Fibroblast of pulmonary artery (primary cell): ENCODE results near the gene CBLN4.

ENCODE experiments used
- DNase-seq: peaks from one replicate; pipeline ENCODE4 v3.0.0-alpha.2; 2010; ENCODE audit warnings: low read depth
- H3K4me3 ChIP-seq: replicated peaks from 2 replicates; pipeline ENCODE4 v1.5.1; 2011; ENCODE audit warnings: low read depth, mild to moderate bottlenecking, control low read depth, low read length, moderate library complexity
- TF ChIP-seq, protein P1 (sequence below): IDR thresholded peaks from 2 replicates; pipeline ENCODE4 v1.5.1; 2011; ENCODE audit warnings: mild to moderate bottlenecking, control low read depth, low read length, inconsistent platforms; ENCODE audit errors: missing control alignments

CBLN4 gene

DNA sequence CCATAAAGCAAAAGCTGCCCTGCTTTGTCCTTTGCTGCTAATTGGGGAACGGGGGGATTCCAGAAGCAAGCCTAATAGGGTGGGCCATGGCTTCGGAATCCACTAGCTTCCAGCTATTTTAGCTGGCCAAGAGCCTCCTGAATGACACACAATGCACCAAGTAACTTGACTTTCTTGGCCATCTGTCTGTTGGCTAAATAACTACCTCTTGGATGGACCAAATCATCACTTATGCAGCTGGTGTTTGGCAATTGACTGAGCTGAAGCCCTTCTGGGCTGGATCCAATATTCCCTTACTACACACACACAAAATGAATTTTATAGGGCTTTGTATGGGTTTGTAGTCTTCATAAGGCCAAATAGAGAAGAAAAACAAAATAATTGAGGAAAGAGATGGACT, 8.8 kb upstream of the CBLN4 start:
- no peak for DNase-seq
- H3K4me3 ChIP-seq: no peak overlapping the region
- TF ChIP-seq, protein P1, sequence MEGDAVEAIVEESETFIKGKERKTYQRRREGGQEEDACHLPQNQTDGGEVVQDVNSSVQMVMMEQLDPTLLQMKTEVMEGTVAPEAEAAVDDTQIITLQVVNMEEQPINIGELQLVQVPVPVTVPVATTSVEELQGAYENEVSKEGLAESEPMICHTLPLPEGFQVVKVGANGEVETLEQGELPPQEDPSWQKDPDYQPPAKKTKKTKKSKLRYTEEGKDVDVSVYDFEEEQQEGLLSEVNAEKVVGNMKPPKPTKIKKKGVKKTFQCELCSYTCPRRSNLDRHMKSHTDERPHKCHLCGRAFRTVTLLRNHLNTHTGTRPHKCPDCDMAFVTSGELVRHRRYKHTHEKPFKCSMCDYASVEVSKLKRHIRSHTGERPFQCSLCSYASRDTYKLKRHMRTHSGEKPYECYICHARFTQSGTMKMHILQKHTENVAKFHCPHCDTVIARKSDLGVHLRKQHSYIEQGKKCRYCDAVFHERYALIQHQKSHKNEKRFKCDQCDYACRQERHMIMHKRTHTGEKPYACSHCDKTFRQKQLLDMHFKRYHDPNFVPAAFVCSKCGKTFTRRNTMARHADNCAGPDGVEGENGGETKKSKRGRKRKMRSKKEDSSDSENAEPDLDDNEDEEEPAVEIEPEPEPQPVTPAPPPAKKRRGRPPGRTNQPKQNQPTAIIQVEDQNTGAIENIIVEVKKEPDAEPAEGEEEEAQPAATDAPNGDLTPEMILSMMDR: no peak

DNA sequence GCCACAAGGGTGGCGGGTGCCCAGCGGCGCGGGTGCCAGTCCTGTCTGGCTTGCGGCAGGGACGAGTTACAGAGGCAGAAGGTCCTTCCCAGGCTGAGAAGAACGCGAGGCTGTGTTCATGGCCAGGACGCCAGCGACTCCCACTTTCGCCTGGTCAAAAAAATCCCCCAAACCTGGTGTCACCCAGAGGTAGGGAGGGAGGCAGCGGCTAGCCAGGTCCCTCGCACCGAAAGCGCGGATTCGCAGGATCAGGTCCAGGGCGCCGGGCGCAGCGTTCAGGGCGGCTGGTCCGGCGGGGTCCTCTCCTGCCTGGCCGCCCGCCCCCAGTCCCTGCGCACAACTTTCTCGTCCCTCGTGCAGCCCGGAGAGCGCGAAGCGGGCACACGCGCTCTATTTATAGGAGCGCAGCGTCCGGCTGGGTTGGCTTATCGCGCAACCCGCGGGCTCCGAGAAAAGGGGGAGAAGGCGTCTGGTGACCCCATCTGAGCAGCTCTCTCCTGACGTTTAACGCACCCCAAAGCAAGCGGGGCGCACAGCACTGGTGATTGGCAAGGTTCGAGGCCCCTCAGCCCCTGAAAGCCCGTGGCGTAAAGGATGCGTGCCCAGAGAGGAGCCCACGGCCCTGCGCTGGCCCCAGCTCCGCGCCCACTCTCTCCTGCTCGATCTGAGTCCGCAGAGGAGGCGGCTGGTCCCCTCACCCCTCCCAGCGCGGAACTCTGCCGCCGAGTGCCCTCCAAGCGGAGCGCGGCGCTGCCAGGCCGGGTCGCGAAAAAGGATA, 519 bp downstream of the CBLN4 start:
- no peak overlapping the region for H3K4me3 ChIP-seq
- TF ChIP-seq, protein P1: no peak
- no peak for DNase-seq

DNA sequence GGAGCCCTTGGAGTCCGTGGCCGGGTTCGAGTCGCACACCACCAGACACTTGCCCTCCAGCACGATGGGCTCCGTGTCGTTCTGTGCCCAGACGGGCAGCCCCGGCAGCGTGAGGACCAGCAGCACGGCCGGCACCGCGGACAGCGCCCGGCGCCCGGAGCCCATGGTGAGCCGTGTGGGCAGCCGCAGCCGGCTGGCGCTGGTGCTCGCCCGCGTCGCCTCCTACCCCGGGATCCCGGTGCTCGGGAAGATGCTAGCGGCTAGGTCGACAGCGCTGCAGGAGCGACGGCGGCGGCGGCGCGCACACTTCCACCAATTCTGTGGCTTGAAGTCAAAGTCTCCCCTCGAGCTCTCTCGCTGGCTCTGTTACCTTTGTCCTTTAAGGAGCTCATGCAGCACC, 1.3 kb downstream of the CBLN4 start:
- TF ChIP-seq, protein P1: no peak
- H3K4me3 ChIP-seq: no peak overlapping the region
- DNase-seq: no peak

DNA sequence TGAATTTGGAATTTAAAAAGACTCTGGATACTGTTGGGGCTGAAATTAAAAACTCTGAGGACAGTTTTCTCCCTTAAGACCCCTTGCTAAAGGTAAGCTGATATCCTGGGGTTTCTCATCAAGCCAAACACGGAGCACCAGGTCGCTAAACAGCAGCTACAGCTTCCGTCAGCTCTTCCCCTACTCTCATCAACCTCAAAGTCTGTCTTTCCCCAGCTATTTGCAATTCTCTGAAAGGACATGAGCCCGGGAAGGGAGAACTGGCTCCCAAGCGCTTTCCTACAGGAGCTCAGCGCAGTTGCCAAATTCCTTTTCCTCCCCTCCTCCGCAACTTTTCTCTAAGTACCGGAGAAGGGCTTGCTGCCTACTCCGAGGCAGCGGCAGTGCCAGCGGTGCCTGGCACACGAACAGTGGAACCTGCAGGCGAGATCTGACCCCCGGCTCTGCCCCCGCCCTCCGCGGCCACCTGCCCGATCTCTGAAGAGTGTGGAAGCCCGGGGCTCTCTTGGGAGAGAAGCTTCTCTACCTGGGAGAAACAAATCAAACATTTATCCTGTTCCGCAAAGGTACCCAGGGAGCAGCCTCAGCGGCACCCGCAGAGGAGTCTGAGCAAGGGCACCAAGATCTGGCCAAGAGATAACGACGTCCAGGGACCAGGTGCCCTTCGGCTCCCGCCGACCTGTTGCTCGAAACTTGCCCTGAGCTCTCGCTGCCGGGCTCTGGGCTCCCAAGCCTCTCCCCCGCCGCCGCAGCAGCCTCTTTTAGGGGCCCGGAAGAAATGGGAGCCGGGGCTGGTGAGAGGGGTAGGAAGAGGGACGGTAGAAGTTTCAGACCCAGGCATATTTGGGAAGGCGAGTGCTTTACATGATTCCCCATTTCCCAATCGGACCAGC, 2.2 kb downstream of the CBLN4 start:
- TF ChIP-seq, protein P1: no peak
- H3K4me3 ChIP-seq: no peak overlapping the region
- no peak for DNase-seq

DNA sequence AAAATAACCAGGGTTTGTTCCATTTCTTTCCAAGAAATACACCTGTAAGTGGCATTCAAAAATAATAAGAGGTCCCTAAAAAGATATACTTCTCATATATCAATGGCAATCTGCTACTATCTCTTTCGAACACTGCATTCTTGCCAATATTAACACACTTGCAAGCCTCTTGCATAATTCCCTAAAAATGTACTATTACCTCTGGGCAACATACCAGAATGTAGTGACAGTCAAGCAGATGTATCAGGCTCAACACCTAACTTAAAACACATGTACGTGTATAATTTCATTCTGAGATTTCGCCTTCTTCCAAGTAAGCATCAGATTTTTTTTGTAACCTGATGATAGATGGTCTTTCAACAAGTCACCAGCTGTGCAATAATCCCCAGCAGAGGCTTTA, 3.4 kb downstream of the CBLN4 start:
- TF ChIP-seq, protein P1: no peak
- DNase-seq: no peak
- no peak overlapping the region for H3K4me3 ChIP-seq

DNA sequence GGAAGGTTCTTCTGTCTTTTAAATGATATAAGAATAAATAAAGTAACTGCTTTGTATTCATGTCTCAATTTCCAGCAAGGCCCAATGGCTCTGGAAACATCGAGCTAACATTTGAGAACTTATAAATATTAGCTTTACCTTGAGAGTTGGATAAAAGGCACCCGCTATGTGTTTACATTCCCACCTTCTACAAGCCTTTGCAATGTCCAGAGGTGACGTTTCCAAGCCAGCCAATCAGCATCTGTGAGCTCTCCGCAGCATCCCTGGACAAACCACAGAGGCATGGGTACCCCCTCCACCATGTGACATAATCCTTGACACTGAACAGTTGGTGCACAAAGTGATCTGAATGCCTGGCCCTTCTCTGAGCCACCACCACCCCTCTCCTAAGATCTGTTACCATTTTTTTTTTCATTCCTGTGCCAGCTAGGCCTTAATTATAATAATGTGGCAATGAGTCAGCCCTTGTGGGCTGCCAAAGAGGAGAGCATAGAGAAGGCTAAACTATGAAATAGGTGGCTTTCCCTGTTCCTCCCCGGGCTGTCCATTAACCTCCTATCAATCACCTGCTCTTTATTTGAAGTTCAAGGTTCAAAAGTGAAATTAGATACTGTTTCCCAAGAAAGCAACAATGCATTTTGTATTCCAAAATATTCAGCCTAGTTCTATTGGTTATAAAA, 4.1 kb downstream of the CBLN4 start:
- DNase-seq: no peak
- H3K4me3 ChIP-seq: no peak overlapping the region
- TF ChIP-seq, protein P1: no peak
